Fibroblast of peridontal ligament (primary cell): ENCODE data around the gene TULP4.
A peak's percentile ranks its signal among the peaks of the same experiment; 100 is the strongest.
"Not testable (repeated sequence)": the region's sequence is repeated elsewhere in the genome, so short reads cannot be mapped to it uniquely, and the experiment has no call there.

ENCODE experiments used
- DNase-seq: peaks from one replicate; pipeline ENCODE4 v3.0.0-alpha.2; 2010; ENCODE audit errors: extremely low read depth

TULP4 gene

DNA sequence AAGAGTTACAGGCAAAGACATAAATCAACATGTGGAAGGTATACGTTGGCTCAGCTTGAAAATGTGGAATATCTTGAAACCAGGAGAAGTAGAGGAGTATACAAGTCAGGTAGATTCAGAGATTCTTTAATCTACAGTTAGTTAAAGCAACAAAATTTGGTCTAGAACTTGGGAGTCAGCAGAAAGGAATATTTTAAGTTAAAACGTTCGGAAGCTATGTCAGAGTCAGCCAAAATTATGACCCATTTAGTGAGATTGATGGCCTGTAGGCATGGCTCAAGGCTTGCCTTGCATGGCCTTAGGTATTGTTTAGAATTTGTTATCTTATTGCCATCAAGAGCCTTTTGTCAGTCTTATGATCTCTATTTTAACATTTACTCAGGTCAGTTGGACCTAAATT is 153.5 kb downstream of the TULP4 start:
- DNase-seq = no peak

GRCh38 chr6:158467923-158468322 is 155.7 kb downstream of the TULP4 start:
- no peak for DNase-seq

DNA sequence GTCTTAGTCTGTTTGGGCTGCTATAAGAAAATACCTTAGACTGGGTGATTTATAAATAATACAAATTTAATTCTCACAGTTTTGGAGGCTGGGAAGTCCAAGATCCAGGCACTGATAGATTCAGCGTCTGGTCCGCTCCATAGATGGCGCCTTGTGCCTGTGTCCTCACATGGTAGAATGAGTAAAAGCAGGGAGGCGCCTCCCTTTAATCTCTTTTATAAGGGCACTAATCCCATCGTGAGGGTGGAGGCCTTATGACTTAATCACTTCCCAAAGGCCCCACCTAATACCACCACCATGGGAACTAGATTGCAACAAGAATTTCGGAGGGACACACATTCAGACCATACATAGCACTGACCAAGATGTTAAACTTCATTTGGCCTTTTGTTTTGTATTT is 156.4 kb downstream of the TULP4 start:
- no peak for DNase-seq

- DNase-seq = not testable (repeated sequence)
These were observed 157.8 kb downstream of the TULP4 start for GRCh38 chr6:158470023-158470422.

GRCh38 chr6:158471339-158471738 is 159.1 kb downstream of the TULP4 start:
- no peak for DNase-seq

DNA sequence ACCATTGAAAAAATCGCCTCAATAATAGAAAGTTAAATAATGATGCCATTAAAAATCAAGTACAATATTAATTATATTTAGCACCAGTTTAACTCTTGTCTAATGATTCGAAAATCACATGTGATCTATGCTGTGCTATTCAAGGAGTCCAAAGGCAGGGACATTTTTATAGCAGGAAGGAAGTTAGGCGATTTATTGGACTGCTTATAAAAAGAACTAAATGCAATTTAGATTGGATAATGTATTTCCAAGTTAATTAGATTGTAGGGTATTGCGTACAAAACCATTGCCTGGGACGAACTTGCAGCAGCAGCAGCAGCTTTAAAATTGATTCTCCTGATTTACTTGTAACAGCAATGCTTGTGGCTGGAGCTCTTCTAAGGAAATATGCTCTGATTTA is 160.2 kb downstream of the TULP4 start:
- no peak for DNase-seq

DNA sequence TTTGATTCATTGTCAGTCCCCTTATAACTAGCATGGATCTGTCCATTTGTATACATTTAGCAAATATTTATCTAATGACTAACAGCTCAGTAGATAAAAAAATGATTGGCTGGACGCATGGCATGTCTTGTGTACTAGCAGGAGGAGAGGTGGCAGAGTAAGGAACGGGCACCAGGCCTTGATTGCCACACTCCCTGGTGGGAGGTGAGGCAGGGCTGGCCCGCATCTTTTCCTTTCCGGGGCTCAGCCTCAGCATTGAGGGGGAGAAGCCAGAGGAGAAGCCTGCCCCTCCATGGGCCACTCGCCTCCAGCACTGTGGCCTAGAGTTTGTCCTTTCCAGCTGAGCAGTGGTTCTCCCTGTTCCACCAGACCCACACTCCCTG is 162.7 kb downstream of the TULP4 start:
- DNase-seq = peak; percentile 17

DNA sequence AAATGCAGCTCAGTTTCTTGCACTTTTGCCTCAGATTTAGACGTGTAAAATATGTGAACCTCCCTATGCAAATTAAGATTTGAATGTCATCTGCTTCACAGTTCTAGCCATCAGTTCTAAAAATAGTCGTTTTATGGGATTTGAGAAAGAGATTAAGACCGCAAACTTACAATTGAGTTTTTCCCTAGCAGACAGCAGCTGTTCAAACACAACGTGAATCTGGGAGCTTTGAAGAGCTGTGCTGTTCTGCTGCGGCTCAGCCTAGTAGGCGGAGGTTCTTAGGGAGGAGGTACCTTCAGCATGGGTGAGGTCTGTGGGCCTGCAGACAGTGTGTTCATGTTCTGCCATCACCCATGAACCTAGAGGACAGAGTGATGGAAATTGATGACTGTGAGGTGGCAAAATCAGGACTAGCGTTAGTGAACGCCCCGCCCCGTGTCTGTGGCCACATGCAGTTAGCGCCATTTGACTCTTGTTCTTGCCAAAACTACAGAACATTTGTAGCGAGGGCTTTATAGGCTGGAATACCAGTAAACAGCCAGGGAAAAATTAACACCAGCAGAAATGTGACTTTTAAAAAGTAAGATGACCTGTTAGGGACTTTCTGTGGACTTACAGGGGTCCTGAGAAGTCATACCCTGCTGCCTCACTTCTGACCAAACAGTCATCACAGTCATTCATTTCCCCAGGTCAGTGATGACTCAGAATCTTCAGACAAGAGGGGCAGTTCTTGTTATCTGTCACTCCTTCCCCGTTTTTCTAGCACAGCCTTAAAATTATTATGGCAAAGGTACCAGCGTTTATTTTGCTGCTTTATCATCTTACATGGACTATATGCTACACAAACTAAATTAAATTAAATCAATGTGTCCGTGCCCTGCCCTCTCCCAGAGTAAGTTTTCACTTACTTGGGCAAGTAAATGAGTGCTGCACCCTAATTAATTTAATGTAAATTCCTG is 163.4 kb downstream of the TULP4 start:
- no peak for DNase-seq

DNA sequence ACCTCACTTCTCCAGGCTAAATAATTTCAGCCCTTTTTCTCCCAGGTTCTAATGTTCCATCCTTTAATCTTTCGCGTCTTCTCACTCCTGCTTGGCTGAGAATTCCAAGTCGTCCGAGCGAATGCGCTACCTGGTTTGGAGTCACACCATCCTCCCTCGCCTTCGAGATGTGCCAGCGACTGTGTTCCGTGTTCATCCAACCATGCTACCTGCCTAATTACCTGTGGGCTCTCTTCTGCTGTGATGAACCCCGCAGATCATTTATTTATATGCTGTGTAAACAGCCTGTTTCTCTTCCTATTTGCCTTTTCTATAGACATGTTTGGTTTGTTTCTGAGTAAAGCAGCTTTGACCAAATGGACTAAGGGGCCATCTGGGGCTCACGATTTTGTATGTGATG is 164.1 kb downstream of the TULP4 start:
- DNase-seq = no peak

GRCh38 chr6:158477722-158478121 is 165.5 kb downstream of the TULP4 start:
- DNase-seq = not testable (repeated sequence)

DNA sequence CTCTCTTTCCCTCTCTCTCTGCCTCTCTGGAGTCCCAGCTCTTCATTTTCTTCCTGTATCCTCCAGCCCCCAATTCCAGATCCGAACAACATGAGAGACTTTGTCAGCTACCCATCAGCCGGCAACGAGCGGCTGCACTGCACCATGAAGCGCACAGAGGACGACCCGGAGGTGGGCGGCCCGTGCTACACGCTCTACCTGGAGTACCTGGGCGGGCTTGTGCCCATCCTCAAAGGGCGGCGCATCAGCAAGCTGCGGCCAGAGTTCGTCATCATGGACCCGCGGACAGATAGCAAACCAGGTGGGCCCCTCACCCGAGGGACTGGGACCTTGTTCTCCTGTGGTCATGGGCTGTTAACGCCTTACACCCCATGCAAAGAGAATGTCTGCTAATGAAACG is 168.7 kb downstream of the TULP4 start:
- no peak for DNase-seq

DNA sequence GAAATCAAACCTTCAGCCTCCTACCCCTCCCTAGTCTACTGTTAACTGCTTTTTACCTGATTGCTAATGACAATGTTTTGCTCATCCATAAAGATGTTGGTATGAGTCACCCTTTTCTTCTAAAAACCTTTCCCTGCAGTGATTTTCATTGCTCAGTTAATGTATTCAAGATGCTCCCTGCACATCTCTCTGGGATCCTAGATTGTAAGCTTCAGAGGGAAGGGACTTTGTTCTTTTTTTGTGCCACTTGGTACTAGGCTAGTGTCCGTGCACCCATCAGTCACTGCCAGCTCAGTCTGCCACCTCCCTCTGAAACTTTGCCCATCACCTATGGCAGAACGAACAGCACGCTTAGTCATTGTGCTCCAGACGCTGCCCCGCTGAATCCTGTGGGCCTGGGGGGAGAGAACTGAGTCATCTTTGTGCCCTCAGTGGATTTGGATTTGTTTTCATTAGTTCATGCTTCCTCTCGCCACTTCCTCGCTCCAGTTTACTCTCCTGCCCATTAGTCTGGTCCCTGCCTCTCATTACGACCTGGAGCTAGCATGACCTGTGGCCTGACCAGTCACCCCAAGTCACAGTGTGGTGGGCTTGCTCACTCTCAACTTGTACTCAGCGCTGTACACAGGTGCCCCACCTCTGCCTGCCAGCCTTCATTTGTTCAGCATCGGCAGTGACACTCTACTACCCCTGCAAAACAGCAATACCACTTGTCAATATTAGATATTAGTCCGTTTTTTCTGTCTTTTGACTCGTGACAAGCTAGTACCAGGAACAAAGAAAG is 169.6 kb downstream of the TULP4 start:
- peak; percentile 71 for DNase-seq

GRCh38 chr6:158485431-158485830 is 173.2 kb downstream of the TULP4 start:
- DNase-seq = peak; percentile 23

- peak; percentile 15 for DNase-seq
These were observed 175.2 kb downstream of the TULP4 start for GRCh38 chr6:158487495-158487894.

DNA sequence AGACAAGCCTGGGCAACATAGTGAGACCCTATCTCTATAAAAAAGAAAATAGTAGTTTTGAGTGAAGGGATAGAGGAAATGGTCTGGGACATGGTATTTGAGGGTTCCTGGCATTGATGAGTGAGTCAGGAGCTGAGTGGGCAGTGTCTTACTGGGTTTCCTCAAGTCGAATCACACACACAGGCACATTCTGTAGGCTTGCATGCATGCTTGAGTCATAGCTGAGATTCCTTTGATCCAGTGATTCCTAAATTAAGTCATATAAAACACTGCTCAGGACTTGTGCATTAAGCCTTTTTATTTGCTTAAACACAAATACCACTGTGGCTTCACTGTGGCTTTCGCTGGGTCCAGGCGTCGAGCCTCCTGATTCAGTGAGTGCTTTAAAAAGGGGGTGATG is 175.8 kb downstream of the TULP4 start:
- peak; percentile 95 for DNase-seq

DNA sequence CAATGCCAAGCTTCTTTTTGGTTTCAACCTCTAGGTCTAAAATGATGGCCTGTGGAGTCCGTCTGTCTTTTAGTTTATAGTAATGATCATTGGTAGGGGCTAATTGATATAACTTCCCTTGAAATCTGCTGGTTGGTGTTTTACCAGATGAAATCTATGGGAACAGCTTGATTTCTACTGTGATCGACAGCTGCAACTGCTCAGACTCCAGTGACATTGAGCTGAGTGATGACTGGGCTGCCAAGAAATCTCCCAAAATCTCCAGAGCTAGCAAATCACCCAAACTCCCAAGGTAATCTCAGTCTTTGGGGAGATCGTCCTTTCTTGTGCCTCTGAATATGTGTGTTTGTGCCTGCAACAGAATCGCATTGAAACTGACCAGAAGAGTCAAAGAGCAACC is 177.2 kb downstream of the TULP4 start:
- DNase-seq = no peak

DNA sequence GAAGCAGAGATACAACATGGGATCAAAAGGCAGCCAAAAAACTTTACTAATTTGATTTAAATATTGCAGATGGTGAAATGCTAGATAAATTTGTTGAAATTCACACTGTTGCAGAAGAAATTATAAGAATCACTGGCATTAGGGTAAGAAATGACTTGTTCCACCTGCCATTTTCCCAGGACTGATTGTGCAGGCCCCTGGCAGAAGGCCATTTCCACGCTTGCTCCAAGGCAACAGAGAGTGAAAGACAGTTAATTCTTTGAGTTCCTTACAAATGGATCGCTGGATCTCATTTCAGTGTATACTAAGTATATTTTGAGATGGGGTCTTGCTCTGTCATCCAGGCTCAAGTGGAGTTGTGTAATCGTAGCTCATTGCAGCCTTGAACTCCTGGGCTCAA is 180.6 kb downstream of the TULP4 start:
- DNase-seq = no peak

DNA sequence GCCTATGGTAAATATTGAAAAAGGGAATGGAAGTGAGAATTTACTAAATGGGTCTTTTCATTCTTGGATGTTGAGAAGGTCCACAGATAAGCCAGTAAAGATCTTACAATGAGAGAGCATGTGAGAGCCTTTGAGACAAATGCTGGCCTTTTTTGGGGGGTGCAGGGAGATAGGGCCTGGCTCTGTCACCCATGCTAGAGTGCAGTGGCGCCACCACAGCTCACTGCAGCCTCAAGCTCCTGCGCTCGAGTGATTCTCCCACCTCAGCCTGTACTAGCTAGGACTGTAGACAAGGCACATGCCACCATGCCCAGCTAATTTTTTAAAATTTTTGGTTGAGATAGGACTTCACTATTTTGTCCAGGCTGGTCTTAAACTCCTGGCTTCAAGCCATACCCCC is 184.4 kb downstream of the TULP4 start:
- DNase-seq = no peak

GRCh38 chr6:158497620-158498019 is 185.4 kb downstream of the TULP4 start:
- no peak for DNase-seq

DNA sequence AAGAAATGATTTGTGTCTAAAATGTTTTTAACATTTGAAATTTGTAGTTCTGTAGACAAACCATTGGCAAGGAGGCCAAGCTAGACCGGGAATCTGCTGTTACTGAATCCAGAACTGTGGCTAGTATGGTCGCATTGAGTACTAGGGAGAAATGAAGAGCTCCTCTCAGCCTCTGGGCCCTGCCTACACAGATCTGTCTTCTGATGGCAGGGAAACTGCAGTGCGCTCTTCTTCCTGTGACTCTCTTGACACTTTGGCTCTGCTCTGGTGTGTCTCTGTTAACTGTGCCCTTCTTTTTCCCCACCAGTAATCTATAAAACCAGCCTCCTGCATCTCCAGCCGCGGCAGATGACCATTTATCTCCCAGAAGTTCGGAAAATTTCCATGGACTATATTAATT is 186.1 kb downstream of the TULP4 start:
- no peak for DNase-seq

- DNase-seq = no peak
These were observed 187.3 kb downstream of the TULP4 start for GRCh38 chr6:158499601-158500000.

- peak; percentile 51 for DNase-seq
These were observed 187.9 kb downstream of the TULP4 start for GRCh38 chr6:158500016-158500735.
